Stimulated activated naive B cell treated with anti-CD40 and anti-IgM and Interleukin-4, amounts not matched to agents 10 μg/mL and 1 μg/mL and 100 μg/mL, for 72 hours (primary cell): ENCODE measurements around the gene ST3GAL3.

Experiments used
- ATAC-seq, 2 donors: fragments of 150-1000 bp; cut with Tn5 transposase; replicated peaks; 2 replicates each; pipeline ENCODE4 v1.10.0; 2021; ENCODE audit warnings: moderate library complexity in 1 of 2
- DNase-seq: peaks from one replicate; pipeline ENCODE4 v3.0.0; 2021
- H3K27ac Mint-ChIP-seq: one replicate; pipeline ENCODE4 v1.8.0; 2022; ENCODE audit warnings: mild to moderate bottlenecking, mixed read lengths
- H3K27me3 Mint-ChIP-seq, 2 donors: one replicate each; pipeline ENCODE4 v1.8.0; 2022; ENCODE audit warnings: mixed read lengths in 2 of 2
- H3K36me3 Mint-ChIP-seq, 2 donors: one replicate each; pipeline ENCODE4 v1.8.0; 2022; ENCODE audit warnings: mixed read lengths in 2 of 2, mild to moderate bottlenecking in 1 of 2
- H3K4me1 Mint-ChIP-seq, 2 donors: one replicate each; pipeline ENCODE4 v1.8.0; 2022; ENCODE audit warnings: mixed read lengths in 2 of 2, mild to moderate bottlenecking in 1 of 2
- H3K4me3 Mint-ChIP-seq, 2 donors: one replicate each; pipeline ENCODE4 v1.8.0; 2022; ENCODE audit warnings: mild to moderate bottlenecking in 2 of 2, mixed read lengths in 2 of 2, moderate library complexity in 1 of 2
- H3K9me3 Mint-ChIP-seq, 2 donors: one replicate each; pipeline ENCODE4 v1.8.0; 2022; ENCODE audit warnings: mixed read lengths in 2 of 2, mild to moderate bottlenecking in 1 of 2

ST3GAL3 gene

GRCh38 chr1:43839056-43839455, 131.7 kb downstream of the ST3GAL3 start:
- Mint-ChIP-seq H3K27ac (peak overlapping the region; percentile 49), H3K36me3 (peaks cover 43 to 50% of the 10 kb centered on the region in 2 donors), H3K27me3 (no peaks in the 10 kb centered on the region), H3K4me3 (no peak overlapping the region), H3K9me3 (peaks cover 2 to 6% of the 10 kb centered on the region in 2 donors), H3K4me1 (peaks cover 24 to 46% of the 10 kb centered on the region in 2 donors)
- no peak for ATAC-seq
- DNase-seq = no peak

- Mint-ChIP-seq H3K4me3 (no peak overlapping the region), H3K9me3 (peaks cover 2 to 6% of the 10 kb centered on the region in 2 donors), H3K4me1 (peaks cover 4 to 22% of the 10 kb centered on the region in 2 donors), H3K27me3 (no peaks in the 10 kb centered on the region), H3K27ac (no peak overlapping the region), H3K36me3 (peaks cover 41 to 48% of the 10 kb centered on the region in 2 donors)
- ATAC-seq (no peak), DNase-seq (no peak)
Observed at GRCh38 chr1:43841321-43842174, 134.2 kb downstream of the ST3GAL3 start.

GRCh38 chr1:43842175-43842498, 134.8 kb downstream of the ST3GAL3 start:
- no peak for DNase-seq
- no peak for ATAC-seq
- peaks cover 39 to 48% of the 10 kb centered on the region in 2 donors for H3K36me3 Mint-ChIP-seq
- H3K9me3 Mint-ChIP-seq = peaks cover 2 to 6% of the 10 kb centered on the region in 2 donors
- no peaks in the 10 kb centered on the region for H3K27me3 Mint-ChIP-seq
- H3K27ac Mint-ChIP-seq = no peak overlapping the region
- H3K4me3 Mint-ChIP-seq = no peak overlapping the region
- H3K4me1 Mint-ChIP-seq = peaks cover 0 to 16% of the 10 kb centered on the region in 2 donors

GRCh38 chr1:43843684-43844083, 136.3 kb downstream of the ST3GAL3 start:
- no peak overlapping the region for H3K27ac Mint-ChIP-seq
- H3K27me3 Mint-ChIP-seq = no peaks in the 10 kb centered on the region
- peaks cover 2 to 6% of the 10 kb centered on the region in 2 donors for H3K9me3 Mint-ChIP-seq
- H3K36me3 Mint-ChIP-seq = peaks cover 34 to 45% of the 10 kb centered on the region in 2 donors
- H3K4me3 Mint-ChIP-seq = no peak overlapping the region
- no peak for ATAC-seq
- H3K4me1 Mint-ChIP-seq = peaks cover 0 to 9% of the 10 kb centered on the region in 2 donors
- DNase-seq = no peak

- Mint-ChIP-seq H3K9me3 (peaks cover 2 to 6% of the 10 kb centered on the region in 2 donors), H3K4me1 (peaks cover 0 to 6% of the 10 kb centered on the region in 2 donors), H3K27me3 (no peaks in the 10 kb centered on the region), H3K36me3 (peaks cover 34 to 47% of the 10 kb centered on the region in 2 donors), H3K4me3 (no peak overlapping the region), H3K27ac (no peak overlapping the region)
- ATAC-seq (no peak), DNase-seq (no peak)
Observed at GRCh38 chr1:43844114-43844513, 136.8 kb downstream of the ST3GAL3 start.

- Mint-ChIP-seq H3K36me3 (peaks cover 19 to 20% of the 10 kb centered on the region in 2 donors), H3K9me3 (peaks cover 0 to under 1% of the 10 kb centered on the region in 2 donors), H3K4me3 (no peak overlapping the region), H3K27ac (no peak overlapping the region), H3K27me3 (no peaks in the 10 kb centered on the region), H3K4me1 (peaks cover 2 to 5% of the 10 kb centered on the region in 2 donors)
- ATAC-seq (no peak), DNase-seq (no peak)
Observed at GRCh38 chr1:43847290-43847689, 140.0 kb downstream of the ST3GAL3 start.

GRCh38 chr1:43847882-43848281, 140.5 kb downstream of the ST3GAL3 start:
- Mint-ChIP-seq H3K27me3 (no peaks in the 10 kb centered on the region), H3K27ac (no peak overlapping the region), H3K36me3 (peaks cover 14% of the 10 kb centered on the region in 2 donors), H3K9me3 (no peaks in the 10 kb centered on the region), H3K4me3 (no peak overlapping the region), H3K4me1 (peaks cover 4 to 7% of the 10 kb centered on the region in 2 donors)
- DNase-seq (no peak), ATAC-seq (no peak)

GRCh38 chr1:43849670-43850069, 142.3 kb downstream of the ST3GAL3 start:
- Mint-ChIP-seq H3K4me1 (peaks cover 7% of the 10 kb centered on the region in 2 donors), H3K27ac (no peak overlapping the region), H3K27me3 (no peaks in the 10 kb centered on the region), H3K36me3 (peaks cover 13 to 15% of the 10 kb centered on the region in 2 donors), H3K9me3 (no peaks in the 10 kb centered on the region), H3K4me3 (no peak overlapping the region)
- DNase-seq = no peak
- ATAC-seq = no peak

GRCh38 chr1:43850591-43851233, 143.4 kb downstream of the ST3GAL3 start:
- DNase-seq = no peak
- Mint-ChIP-seq H3K4me3 (no peak overlapping the region), H3K27me3 (no peaks in the 10 kb centered on the region), H3K4me1 (peaks cover 7% of the 10 kb centered on the region in 2 donors), H3K36me3 (peaks cover 19 to 22% of the 10 kb centered on the region in 2 donors), H3K9me3 (no peaks in the 10 kb centered on the region), H3K27ac (no peak overlapping the region)
- no peak for ATAC-seq

- no peak overlapping the region for H3K27ac Mint-ChIP-seq
- no peak overlapping the region for H3K4me3 Mint-ChIP-seq
- H3K4me1 Mint-ChIP-seq = peaks cover 7% of the 10 kb centered on the region in 2 donors
- DNase-seq (no peak), ATAC-seq (no peak)
- H3K36me3 Mint-ChIP-seq = peaks cover 22 to 24% of the 10 kb centered on the region in 2 donors
- no peaks in the 10 kb centered on the region for H3K27me3 Mint-ChIP-seq
- H3K9me3 Mint-ChIP-seq = no peaks in the 10 kb centered on the region
Observed at GRCh38 chr1:43851561-43852338, 144.4 kb downstream of the ST3GAL3 start.

- H3K27me3 Mint-ChIP-seq = no peaks in the 10 kb centered on the region
- peaks cover 7% of the 10 kb centered on the region in 2 donors for H3K4me1 Mint-ChIP-seq
- H3K9me3 Mint-ChIP-seq = peaks cover 0 to 1% of the 10 kb centered on the region in 2 donors
- no peak overlapping the region for H3K4me3 Mint-ChIP-seq
- H3K27ac Mint-ChIP-seq = no peak overlapping the region
- peaks cover 29% of the 10 kb centered on the region in 2 donors for H3K36me3 Mint-ChIP-seq
- ATAC-seq (peak; percentile 45 to 72), DNase-seq (no peak)
Observed at GRCh38 chr1:43853161-43853921, 146.0 kb downstream of the ST3GAL3 start.

- H3K36me3 Mint-ChIP-seq = peaks cover 29 to 30% of the 10 kb centered on the region in 2 donors
- no peak overlapping the region for H3K4me3 Mint-ChIP-seq
- peaks cover 0 to 1% of the 10 kb centered on the region in 2 donors for H3K9me3 Mint-ChIP-seq
- no peak overlapping the region for H3K27ac Mint-ChIP-seq
- peaks cover 7% of the 10 kb centered on the region in 2 donors for H3K4me1 Mint-ChIP-seq
- no peak for ATAC-seq
- no peaks in the 10 kb centered on the region for H3K27me3 Mint-ChIP-seq
- DNase-seq = no peak
Observed at GRCh38 chr1:43854473-43854872, 147.1 kb downstream of the ST3GAL3 start.

GRCh38 chr1:43856188-43856587, 148.9 kb downstream of the ST3GAL3 start:
- peaks cover 5 to 7% of the 10 kb centered on the region in 2 donors for H3K4me1 Mint-ChIP-seq

More at GRCh38 chr1:43856188-43856587, 148.9 kb downstream of the ST3GAL3 start:
- no peaks in the 10 kb centered on the region for H3K27me3 Mint-ChIP-seq
- ATAC-seq (no peak), DNase-seq (no peak)
- H3K4me3 Mint-ChIP-seq = no peak overlapping the region
- H3K27ac Mint-ChIP-seq = no peak overlapping the region
- peaks cover 0 to 1% of the 10 kb centered on the region in 2 donors for H3K9me3 Mint-ChIP-seq
- H3K36me3 Mint-ChIP-seq = peaks cover 26 to 35% of the 10 kb centered on the region in 2 donors
